CD8-positive, alpha-beta memory T cell (primary cell): ENCODE measurements around the gene WBP2NL. TPM values are rescaled to one million over a fixed set of nuclear protein-coding genes. Genes with fewer than 3 reads are reported as not detected.

Experiments used
- CTCF ChIA-PET: fragments of 350-600 bp; sonication (Branson Sonifier 250); formaldehyde crosslinking; loops from one replicate; lab custom pipeline; 2021; ENCODE audit warnings: antibody characterized with exemption; lab: Charles Lee
- POLR2A ChIA-PET: fragments of 350-600 bp; sonication (Branson Sonifier 250); formaldehyde crosslinking; loops from one replicate; lab custom pipeline; 2021; ENCODE audit warnings: antibody characterized with exemption; lab: Charles Lee
- DNase-seq, 5 donors: peaks; one replicate each; pipeline versions ENCODE4 v3.0.0 to v3.0.0-alpha.2; 2020 to 2022; ENCODE audit warnings: mixed read lengths in 1 of 5
- H3K27ac ChIP-seq: one replicate; pipeline ENCODE4 v1.7.0; 2013; ENCODE audit warnings: low read depth, mild to moderate bottlenecking, low read length, moderate library complexity
- H3K27me3 ChIP-seq: 2 replicates; pipeline ENCODE4 v1.7.0; 2013; ENCODE audit warnings: low read length, mild to moderate bottlenecking; ENCODE audit not compliant: insufficient read depth, poor library complexity, severe bottlenecking
- H3K36me3 ChIP-seq: 2 replicates; pipeline ENCODE4 v1.7.0; 2013; ENCODE audit warnings: mild to moderate bottlenecking, low read length, moderate library complexity; ENCODE audit not compliant: insufficient read depth
- H3K4me1 ChIP-seq: 2 replicates; pipeline ENCODE4 v1.7.0; 2013; ENCODE audit warnings: mild to moderate bottlenecking, low read length, moderate library complexity; ENCODE audit not compliant: insufficient read depth
- H3K4me3 ChIP-seq: 2 replicates; pipeline ENCODE4 v1.7.0; 2013; ENCODE audit warnings: mild to moderate bottlenecking, low read length
- H3K9me3 ChIP-seq: 2 replicates; pipeline ENCODE4 v1.7.0; 2013; ENCODE audit warnings: mild to moderate bottlenecking, low read length
- H3K27ac Mint-ChIP-seq, 8 donors: one replicate each; pipeline ENCODE4 v1.8.0; 2020 to 2021; ENCODE audit warnings: mixed read lengths in 8 of 8, mild to moderate bottlenecking in 6 of 8, inconsistent platforms in 3 of 8, moderate library complexity in 3 of 8
- H3K27me3 Mint-ChIP-seq, 2 donors: one replicate each; pipeline ENCODE4 v1.8.0; 2020 to 2021; ENCODE audit warnings: mixed read lengths in 2 of 2, mild to moderate bottlenecking in 1 of 2, moderate library complexity in 1 of 2
- H3K36me3 Mint-ChIP-seq, 3 donors: one replicate each; pipeline ENCODE4 v1.8.0; 2020 to 2021; ENCODE audit warnings: mixed read lengths in 3 of 3, inconsistent platforms in 1 of 3, mild to moderate bottlenecking in 1 of 3
- H3K4me1 Mint-ChIP-seq, 3 donors: one replicate each; pipeline ENCODE4 v1.8.0; 2020 to 2021; ENCODE audit warnings: mixed read lengths in 3 of 3, inconsistent platforms in 1 of 3, mild to moderate bottlenecking in 1 of 3
- H3K4me3 Mint-ChIP-seq, 7 donors: one replicate each; pipeline ENCODE4 v1.8.0; 2020 to 2021; ENCODE audit warnings: mixed read lengths in 7 of 7, mild to moderate bottlenecking in 6 of 7, moderate library complexity in 4 of 7, inconsistent platforms in 2 of 7
- H3K9me3 Mint-ChIP-seq, 5 donors: one replicate each; pipeline ENCODE4 v1.8.0; 2020 to 2022; ENCODE audit warnings: mixed read lengths in 5 of 5, mild to moderate bottlenecking in 3 of 5, moderate library complexity in 2 of 5, inconsistent platforms in 1 of 5
- polyA plus RNA-seq: library from polyadenylated mRNA; unstranded; fragments of 300-500 nt; fragmentation: Illumina TruSeq; gene quantifications from one replicate; pipeline ENCODE4 v1.2.3, GENCODE V29; 2021
- total RNA-seq, 2 experiments: library from RNA; stranded (reverse); gene quantifications; one replicate each; pipeline ENCODE4 v1.2.3, GENCODE V29; 2021

WBP2NL gene
- total and polyA plus RNA-seq, 3 experiments from 2014 or later = 0.66 to 0.82 (median 0.70) TPM

GRCh38 chr22:42065438-42066125, 67.0 kb downstream of the WBP2NL start:
- Histone ChIP-seq H3K9me3 (no peaks in the 10 kb centered on the region), H3K36me3 (peaks cover 3% of the 10 kb centered on the region), H3K27me3 (no peaks in the 10 kb centered on the region), H3K4me3 (no peak overlapping the region), H3K27ac (no peak overlapping the region), H3K4me1 (peaks cover 9% of the 10 kb centered on the region)
- Mint-ChIP-seq H3K4me1 (peaks cover 13 to 19% (median 16%) of the 10 kb centered on the region in 3 donors), H3K27me3 (no peaks in the 10 kb centered on the region), H3K27ac (peak overlapping the region in 5 of 8 donors; percentile 7 to 91 (median 58)), H3K9me3 (no peaks in the 10 kb centered on the region), H3K36me3 (peaks cover 5 to 69% (median 12%) of the 10 kb centered on the region in 3 donors), H3K4me3 (no peak overlapping the region)
- no peak for DNase-seq
- ChIA-PET CTCF (interaction anchor here (1.8 kb wide), 1 partner anchor 25 kb away, joined by 5 read pairs; the partner anchor contains the start of gene NDUFA6), POLR2A (no interaction called here)

GRCh38 chr22:42066126-42066761, 67.7 kb downstream of the WBP2NL start:
- Histone ChIP-seq H3K27ac (no peak overlapping the region), H3K27me3 (no peaks in the 10 kb centered on the region), H3K36me3 (peaks cover 3% of the 10 kb centered on the region), H3K4me3 (no peak overlapping the region), H3K4me1 (peaks cover 13% of the 10 kb centered on the region), H3K9me3 (no peaks in the 10 kb centered on the region)
- Mint-ChIP-seq H3K36me3 (peaks cover 5 to 66% (median 12%) of the 10 kb centered on the region in 3 donors), H3K9me3 (no peaks in the 10 kb centered on the region), H3K27me3 (no peaks in the 10 kb centered on the region), H3K4me3 (no peak overlapping the region), H3K27ac (no peak overlapping the region), H3K4me1 (peaks cover 20 to 26% (median 22%) of the 10 kb centered on the region in 3 donors)
- POLR2A ChIA-PET = no interaction called here
- CTCF ChIA-PET = interaction anchor here (1.3 kb wide), 1 partner anchor 24 kb away, joined by 3 read pairs; the partner anchor contains the start of gene NDUFA6
- DNase-seq = no peak

GRCh38 chr22:42066937-42067336, 68.3 kb downstream of the WBP2NL start:
- Mint-ChIP-seq H3K9me3 (no peaks in the 10 kb centered on the region), H3K27me3 (no peaks in the 10 kb centered on the region), H3K4me1 (peaks cover 25 to 33% (median 29%) of the 10 kb centered on the region in 3 donors), H3K4me3 (no peak overlapping the region), H3K27ac (no peak overlapping the region), H3K36me3 (peaks cover 5 to 61% (median 12%) of the 10 kb centered on the region in 3 donors)
- Histone ChIP-seq H3K27ac (no peak overlapping the region), H3K4me1 (peaks cover 20% of the 10 kb centered on the region), H3K36me3 (peaks cover 3% of the 10 kb centered on the region), H3K9me3 (no peaks in the 10 kb centered on the region), H3K4me3 (no peak overlapping the region), H3K27me3 (no peaks in the 10 kb centered on the region)
- POLR2A ChIA-PET = no interaction called here
- CTCF ChIA-PET = interaction anchor here (1.3 kb wide), 1 partner anchor 24 kb away, joined by 3 read pairs; the partner anchor contains the start of gene NDUFA6
- no peak for DNase-seq

GRCh38 chr22:42067671-42068251, 69.2 kb downstream of the WBP2NL start:
- no peak overlapping the region for H3K4me3 Mint-ChIP-seq
- peaks cover under 1% of the 10 kb centered on the region for H3K36me3 ChIP-seq
- H3K4me1 Mint-ChIP-seq = peaks cover 28 to 35% (median 33%) of the 10 kb centered on the region in 3 donors
- H3K27ac Mint-ChIP-seq = peak overlapping the region in 2 of 8 donors; percentile 19 to 47
- peaks cover 21% of the 10 kb centered on the region for H3K4me1 ChIP-seq
- no peak overlapping the region for H3K4me3 ChIP-seq
- no peaks in the 10 kb centered on the region for H3K27me3 ChIP-seq
- no peak for DNase-seq
- ChIA-PET CTCF (no interaction called here), POLR2A (no interaction called here)
- no peaks in the 10 kb centered on the region for H3K27me3 Mint-ChIP-seq
- H3K36me3 Mint-ChIP-seq = peaks cover 5 to 53% (median 12%) of the 10 kb centered on the region in 3 donors
- H3K9me3 ChIP-seq = no peaks in the 10 kb centered on the region
- no peak overlapping the region for H3K27ac ChIP-seq
- H3K9me3 Mint-ChIP-seq = no peaks in the 10 kb centered on the region

- H3K27ac ChIP-seq = no peak overlapping the region
- no peak for DNase-seq
- no peaks in the 10 kb centered on the region for H3K27me3 ChIP-seq
- H3K4me1 Mint-ChIP-seq = peaks cover 32 to 40% (median 39%) of the 10 kb centered on the region in 3 donors
- peaks cover 21% of the 10 kb centered on the region for H3K4me1 ChIP-seq
- no peaks in the 10 kb centered on the region for H3K36me3 ChIP-seq
- POLR2A ChIA-PET = no interaction called here
- H3K4me3 Mint-ChIP-seq = peak overlapping the region in 1 of 7 donors; percentile 12
- H3K27ac Mint-ChIP-seq = peak overlapping the region in 2 of 8 donors; percentile 15 to 19
- H3K36me3 Mint-ChIP-seq = peaks cover 5 to 48% (median 8%) of the 10 kb centered on the region in 3 donors
- CTCF ChIA-PET = no interaction called here
- H3K9me3 Mint-ChIP-seq = no peaks in the 10 kb centered on the region
- H3K9me3 ChIP-seq = no peaks in the 10 kb centered on the region
- no peaks in the 10 kb centered on the region for H3K27me3 Mint-ChIP-seq
- H3K4me3 ChIP-seq = no peak overlapping the region
Observed at GRCh38 chr22:42068291-42068690, 69.7 kb downstream of the WBP2NL start.

- H3K36me3 Mint-ChIP-seq = peaks cover 0 to 39% (median 2%) of the 10 kb centered on the region in 3 donors
- H3K9me3 Mint-ChIP-seq = no peaks in the 10 kb centered on the region
- H3K27ac Mint-ChIP-seq = peak overlapping the region; percentile 68 to 94 (median 89)
- DNase-seq = no peak
- CTCF ChIA-PET = interaction anchor here (0.5 to 1.2 kb wide), 4 partner anchors 9 to 1101 kb away, joined by 3 to 9 read pairs (median 4); partner anchors contain the start of genes NDUFA6 and SMDT1
- H3K4me1 Mint-ChIP-seq = peaks cover 33 to 48% (median 44%) of the 10 kb centered on the region in 3 donors
- no peaks in the 10 kb centered on the region for H3K9me3 ChIP-seq
- H3K4me1 ChIP-seq = peaks cover 23% of the 10 kb centered on the region
- H3K27ac ChIP-seq = peak overlapping the region; percentile 76
- H3K4me3 ChIP-seq = peak overlapping the region; percentile 85
- H3K27me3 ChIP-seq = no peaks in the 10 kb centered on the region
- H3K36me3 ChIP-seq = no peaks in the 10 kb centered on the region
- POLR2A ChIA-PET = interaction anchor here (1.7 to 2.2 kb wide), 2 partner anchors 9 to 20 kb away, joined by 7 to 19 read pairs; partner anchors contain the start of genes NDUFA6 and SMDT1
- peak overlapping the region; percentile 91 to 96 (median 93) for H3K4me3 Mint-ChIP-seq
- no peaks in the 10 kb centered on the region for H3K27me3 Mint-ChIP-seq
Observed at GRCh38 chr22:42069801-42070516, 71.4 kb downstream of the WBP2NL start.
